Central memory CD4-positive, alpha-beta T cell (primary cell): ENCODE measurements around the gene UQCRFS1.
"Not testable (repeated sequence)": the region's sequence is repeated elsewhere in the genome, so short reads cannot be mapped to it uniquely, and the experiment has no call there.

Experiments used
- DNase-seq: peaks from one replicate; pipeline ENCODE4 v3.0.0; 2022

UQCRFS1 gene

GRCh38 chr19:29212356-29212647, 649 bp downstream of the UQCRFS1 start:
- no peak for DNase-seq

GRCh38 chr19:29211562-29212355, 1.2 kb downstream of the UQCRFS1 start:
- DNase-seq, result no peak

DNA sequence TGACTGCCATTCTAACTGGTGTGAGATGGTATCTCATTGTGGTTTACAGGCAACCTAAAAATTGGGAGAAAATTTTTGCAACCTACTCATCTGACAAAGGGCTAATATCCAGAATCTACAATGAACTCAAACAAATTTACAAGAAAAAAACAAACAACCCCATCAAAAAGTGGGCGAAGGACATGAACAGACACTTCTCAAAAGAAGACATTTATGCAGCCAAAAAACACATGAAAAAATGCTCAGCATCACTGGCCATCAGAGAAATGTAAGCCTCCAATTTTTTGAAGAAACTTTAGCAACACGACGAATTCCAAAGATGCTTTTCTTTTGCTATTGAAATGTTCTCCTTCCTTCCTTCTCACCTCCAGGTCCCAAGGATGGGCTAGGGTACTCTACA, 1.9 kb downstream of the UQCRFS1 start:
- DNase-seq, result not testable (repeated sequence)

- DNase-seq, result not testable (repeated sequence)
Measured at GRCh38 chr19:29210502-29210901, 2.4 kb downstream of the UQCRFS1 start.

- not testable (repeated sequence) for DNase-seq
Measured at GRCh38 chr19:29207403-29208187, 5.4 kb downstream of the UQCRFS1 start.

GRCh38 chr19:29206453-29206852, 6.5 kb downstream of the UQCRFS1 start:
- DNase-seq, result no peak

- no peak for DNase-seq
Measured at GRCh38 chr19:29202281-29202680, 10.7 kb downstream of the UQCRFS1 start.

- no peak for DNase-seq
Measured at GRCh38 chr19:29201855-29202254, 11.1 kb downstream of the UQCRFS1 start.

DNA sequence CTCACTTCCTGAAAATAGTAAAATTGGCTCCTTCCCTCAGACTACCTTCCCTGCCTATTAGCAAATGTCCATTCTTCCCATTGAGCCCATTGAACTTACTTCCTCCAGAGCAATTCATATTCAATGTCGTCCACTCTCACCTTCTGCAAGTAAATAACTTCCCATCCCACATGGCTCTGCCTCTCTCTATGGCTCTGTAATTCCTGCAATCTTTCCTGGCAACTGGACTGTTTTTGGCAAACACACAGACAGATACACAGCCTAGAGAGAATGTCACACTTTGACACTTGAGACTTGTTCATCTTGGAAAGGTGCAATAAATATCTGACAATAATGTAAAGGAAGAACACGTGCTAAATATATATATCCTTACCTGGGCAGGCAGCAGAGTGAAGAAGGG, 18.3 kb downstream of the UQCRFS1 start:
- DNase-seq, result no peak

DNA sequence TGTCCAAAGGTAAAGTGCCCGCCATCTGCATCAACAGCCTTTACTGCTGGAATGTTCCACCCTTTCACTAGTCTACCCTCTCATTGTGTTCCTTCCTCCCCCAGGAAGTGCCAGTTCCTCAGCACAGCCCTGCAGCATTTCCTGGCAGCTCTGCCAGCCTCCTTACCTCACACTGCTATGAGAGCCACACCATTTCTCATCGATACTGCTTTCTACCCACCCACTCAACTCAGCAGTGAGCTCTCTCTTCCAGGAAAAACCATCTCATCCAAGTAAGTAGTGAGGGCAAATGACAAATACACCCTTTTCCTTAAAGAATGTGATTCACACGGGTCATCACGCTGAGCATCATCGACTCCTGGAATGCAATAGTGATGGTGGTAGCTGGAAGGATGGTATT, 19.8 kb downstream of the UQCRFS1 start:
- DNase-seq, result no peak

GRCh38 chr19:29191005-29191404, 21.9 kb downstream of the UQCRFS1 start:
- DNase-seq, result no peak

GRCh38 chr19:29189033-29189360, 24.0 kb downstream of the UQCRFS1 start:
- DNase-seq, result no peak

DNA sequence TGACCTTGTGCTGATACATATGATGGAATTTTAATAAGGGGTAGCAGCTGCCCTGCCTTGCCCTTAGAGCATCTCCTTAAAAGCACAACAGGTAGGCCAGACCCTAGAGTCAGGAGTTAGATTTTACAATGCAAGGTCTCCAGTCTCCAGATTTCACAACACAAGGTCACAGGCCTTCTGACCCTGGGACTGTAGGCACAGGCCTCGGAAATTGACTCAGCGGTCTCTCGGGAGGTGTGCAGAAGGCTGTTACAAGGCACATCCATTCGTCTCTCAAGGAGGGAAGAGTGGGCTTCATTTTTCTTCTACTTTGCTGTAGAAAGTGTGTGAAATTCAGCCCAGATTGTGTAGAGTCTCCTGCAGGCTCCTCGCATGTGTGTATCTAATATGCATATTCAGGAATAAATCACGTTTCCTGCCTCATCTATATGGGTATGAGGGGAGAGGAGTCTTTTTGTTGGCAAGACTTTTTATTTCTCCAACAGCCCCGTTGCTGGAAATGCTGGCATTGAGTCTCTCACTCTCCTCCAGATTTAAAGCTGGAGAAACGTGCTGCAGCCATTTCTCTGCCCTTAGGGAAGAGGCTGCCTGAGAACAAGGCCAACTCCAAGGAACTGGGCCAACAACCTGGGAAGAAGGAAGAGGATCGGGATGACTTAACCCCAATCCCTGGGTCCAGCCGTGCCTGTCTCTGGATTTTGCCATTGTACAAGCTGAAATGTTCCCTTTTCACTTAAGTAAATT, 24.5 kb downstream of the UQCRFS1 start:
- no peak for DNase-seq

DNA sequence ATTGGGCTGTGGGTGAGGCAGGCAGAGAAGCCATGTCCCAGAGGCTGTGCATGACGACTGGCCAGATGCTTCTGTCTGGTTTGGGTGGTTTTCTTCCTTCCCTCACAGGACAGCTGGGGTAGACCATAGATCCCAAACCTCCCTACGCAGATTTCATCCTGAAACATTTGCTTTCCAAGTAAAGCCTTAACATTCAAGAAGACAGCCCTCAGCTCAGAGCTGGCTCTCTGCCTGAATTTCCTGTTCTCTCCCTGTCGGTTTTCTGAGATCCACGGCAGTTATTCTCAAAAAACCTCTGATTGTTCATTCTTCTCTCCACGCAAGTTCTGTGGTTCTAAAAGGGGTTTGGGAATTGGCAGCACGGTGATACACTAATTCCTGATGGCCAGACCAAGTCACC, 25.3 kb downstream of the UQCRFS1 start:
- DNase-seq, result no peak

DNA sequence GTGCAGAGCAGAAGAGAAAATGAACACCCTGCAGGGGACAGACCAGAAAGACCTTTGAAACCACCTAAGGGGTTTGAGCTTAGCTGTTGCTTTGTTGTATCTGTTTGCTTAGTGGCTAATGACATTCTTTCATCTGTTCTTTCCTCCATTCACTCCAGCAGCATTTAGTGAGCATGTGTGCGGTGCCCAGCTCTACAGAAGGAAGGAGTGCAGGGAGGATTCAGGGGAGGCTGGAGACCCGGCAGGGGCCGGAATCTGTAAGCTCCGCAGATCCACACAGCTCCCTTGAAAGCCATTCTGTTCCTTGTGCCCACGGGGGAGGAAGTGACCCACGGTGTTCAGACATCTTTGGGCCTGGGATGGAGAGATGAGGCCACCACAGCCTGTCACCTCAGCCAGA, 27.5 kb downstream of the UQCRFS1 start:
- DNase-seq, result no peak

DNA sequence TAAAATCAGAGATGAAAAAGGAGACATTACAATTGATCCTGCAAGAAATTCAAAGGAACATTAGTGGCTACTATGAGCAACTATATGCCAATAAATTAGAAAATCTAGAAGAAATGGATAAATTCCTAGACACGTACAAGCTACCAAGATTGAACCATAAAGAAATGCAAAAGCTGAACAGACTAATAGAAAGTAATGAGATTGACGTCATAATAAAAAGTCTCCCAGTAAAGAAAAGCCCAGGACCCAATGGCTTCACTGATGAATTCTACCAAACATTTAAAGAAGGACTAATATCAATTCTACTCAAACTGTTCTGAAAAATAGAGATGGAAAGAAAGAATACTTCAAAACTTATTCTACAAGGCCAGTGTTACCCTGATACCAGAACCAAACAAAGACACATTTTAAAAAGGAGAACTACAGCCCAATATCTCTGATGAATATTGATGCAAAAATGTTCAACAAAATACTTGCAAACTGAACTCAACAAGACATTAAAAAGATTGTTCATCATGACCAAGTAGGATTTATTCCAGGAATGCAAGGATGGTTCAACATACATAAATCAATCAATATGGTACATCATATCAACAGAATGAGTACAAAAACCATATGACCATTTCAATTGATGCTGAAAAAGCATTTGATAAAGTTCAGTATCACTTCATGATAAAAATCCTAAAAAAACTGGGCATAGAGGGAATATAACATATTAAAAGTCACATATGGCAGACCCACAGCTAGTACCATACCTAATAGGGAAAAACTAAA, 35.8 kb downstream of the UQCRFS1 start:
- DNase-seq, result no peak

- no peak for DNase-seq
Measured at GRCh38 chr19:29173896-29174295, 39.1 kb downstream of the UQCRFS1 start.

DNA sequence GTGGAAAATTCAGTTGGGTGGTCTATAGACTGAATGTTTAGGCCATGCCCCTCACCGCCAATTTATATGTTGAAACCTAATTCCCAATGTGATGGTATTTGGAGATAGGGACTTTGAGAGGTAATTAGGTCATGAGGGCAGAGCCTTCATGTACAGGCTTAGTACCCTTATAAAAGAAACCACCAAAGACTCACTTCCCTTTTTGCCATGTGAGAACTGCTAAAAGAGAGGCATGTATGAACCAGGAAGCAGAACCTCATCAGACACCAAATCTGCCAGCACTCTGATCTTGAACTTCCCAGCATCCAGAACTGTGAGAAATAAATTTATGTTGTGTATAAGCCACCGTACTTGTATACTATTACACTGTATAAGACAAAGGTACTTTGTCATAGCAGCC, 40.6 kb downstream of the UQCRFS1 start:
- no peak for DNase-seq

DNA sequence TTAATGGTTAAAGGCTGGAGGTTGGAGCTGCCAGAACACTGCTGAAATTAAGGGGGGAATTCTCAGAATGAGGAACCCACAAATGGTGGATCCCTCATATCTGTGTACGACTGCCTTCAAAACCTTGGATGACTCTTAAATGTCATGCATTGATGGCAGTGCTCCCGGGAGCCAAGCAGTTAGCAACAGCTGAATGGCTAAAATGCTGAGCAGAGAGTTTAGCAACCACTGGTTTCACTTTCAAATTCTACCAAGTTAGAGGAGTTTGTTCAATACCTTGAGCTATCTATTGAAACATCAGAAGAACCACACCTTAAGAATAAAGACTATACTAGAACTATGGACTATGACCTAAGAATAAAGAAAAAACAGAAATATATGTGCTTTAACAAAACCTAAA, 41.4 kb downstream of the UQCRFS1 start:
- DNase-seq, result no peak

DNA sequence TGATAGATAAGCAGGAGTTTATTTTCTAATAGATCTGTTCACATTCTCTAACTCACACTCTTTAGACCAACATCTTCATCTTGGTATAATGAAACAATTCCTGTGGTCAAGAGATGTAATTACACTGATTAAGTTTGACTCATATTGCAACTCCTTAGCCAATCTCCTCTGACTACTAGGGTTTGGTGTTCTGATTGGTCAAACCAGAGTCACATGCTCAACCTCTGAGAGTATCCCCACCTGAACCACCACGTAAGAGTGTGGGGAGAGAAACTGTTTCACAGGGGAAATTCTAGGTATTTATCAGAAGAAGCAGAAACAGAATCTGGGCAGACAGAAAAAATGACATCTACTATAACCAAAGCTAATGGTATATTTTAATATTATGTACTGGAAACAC, 42.4 kb downstream of the UQCRFS1 start:
- DNase-seq, result no peak

DNA sequence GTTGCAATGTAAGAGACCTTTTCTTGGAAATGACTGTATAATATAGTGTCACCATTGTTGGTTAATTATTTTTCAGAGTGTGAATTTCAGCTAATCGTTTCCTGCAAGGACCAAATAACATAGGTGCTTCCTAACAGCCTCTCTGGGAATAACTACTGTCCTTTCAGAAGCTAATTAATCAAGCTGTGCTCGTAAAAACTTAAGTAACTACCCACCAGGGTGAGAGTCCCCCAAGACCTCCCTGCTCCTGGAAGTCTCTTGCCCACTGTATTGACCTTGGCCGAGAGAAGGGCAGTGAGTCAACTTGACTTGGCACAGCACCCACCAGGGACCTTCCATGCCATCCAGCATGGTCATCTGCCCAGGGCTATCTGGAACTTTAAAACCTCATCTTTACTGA, 50.3 kb downstream of the UQCRFS1 start:
- no peak for DNase-seq

- DNase-seq, result no peak
Measured at GRCh38 chr19:29155683-29156082, 57.3 kb downstream of the UQCRFS1 start.
